ENCODE measurements around the gene KCNJ15. TPM values are rescaled to one million over a fixed set of nuclear protein-coding genes. Genes with fewer than 3 reads are reported as not detected.

Gene KCNJ15
- total RNA-seq, 2 donors from 2014 or later = 23.1 to 27.5 TPM

DNA sequence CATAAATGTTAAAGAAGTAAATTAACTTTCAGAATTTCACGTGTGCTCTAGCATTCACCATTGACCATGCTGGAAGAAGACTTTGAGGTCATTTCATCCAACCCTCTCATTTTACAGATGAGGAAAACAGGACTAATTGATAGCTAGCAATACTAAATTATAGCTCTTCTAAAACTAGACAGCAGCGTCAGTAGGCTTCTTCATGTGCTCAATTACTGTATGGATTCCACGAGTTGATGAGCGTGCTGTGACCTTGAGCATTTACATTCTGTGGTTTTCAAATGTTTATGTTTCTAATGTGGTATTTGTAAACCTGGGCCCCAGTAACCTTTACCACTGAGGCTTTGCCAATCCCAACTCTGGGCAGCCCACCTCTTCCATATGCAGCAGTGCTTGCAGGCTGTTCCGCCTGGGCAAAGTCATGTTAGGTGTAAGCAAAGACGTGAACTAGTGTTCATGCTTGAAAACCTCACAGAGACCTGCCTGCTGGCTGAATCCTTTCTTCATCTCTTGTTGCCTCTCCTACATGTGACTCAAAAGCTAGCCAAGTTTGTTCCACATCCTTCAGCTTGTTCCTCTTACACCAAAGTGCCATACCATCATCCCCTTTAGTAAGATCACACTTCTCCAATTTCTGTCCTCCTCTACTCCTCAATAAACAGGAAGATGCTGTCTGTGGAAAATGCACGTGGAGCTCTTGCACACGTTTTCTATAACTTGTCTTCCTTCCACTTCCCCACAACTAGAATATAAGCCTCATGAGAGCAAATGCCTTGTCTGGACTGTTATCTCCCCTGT, 17.2 kb downstream of the KCNJ15 start:
- Histone ChIP-seq H3K27me3 (no peaks in the 10 kb centered on the region), H3K9me3 (no peaks in the 10 kb centered on the region), H3K4me1 (peaks cover 11% of the 10 kb centered on the region), H3K36me3 (replicated peaks in 1 of 2; ENCODE audit: insufficient read depth in 1 of 2, low read depth in 2 of 2) (no peaks in the 10 kb centered on the region), H3K4me3 (no peak overlapping the region), H3K27ac (no peak overlapping the region)
- TF ChIP-seq, protein P1, sequence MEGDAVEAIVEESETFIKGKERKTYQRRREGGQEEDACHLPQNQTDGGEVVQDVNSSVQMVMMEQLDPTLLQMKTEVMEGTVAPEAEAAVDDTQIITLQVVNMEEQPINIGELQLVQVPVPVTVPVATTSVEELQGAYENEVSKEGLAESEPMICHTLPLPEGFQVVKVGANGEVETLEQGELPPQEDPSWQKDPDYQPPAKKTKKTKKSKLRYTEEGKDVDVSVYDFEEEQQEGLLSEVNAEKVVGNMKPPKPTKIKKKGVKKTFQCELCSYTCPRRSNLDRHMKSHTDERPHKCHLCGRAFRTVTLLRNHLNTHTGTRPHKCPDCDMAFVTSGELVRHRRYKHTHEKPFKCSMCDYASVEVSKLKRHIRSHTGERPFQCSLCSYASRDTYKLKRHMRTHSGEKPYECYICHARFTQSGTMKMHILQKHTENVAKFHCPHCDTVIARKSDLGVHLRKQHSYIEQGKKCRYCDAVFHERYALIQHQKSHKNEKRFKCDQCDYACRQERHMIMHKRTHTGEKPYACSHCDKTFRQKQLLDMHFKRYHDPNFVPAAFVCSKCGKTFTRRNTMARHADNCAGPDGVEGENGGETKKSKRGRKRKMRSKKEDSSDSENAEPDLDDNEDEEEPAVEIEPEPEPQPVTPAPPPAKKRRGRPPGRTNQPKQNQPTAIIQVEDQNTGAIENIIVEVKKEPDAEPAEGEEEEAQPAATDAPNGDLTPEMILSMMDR (IDR thresholded peaks at IDR 0.05) = no peak
- TF ChIP-seq POLR2A (IDR thresholded peaks at IDR 0.05) = no peak
- intact Hi-C loops (cut with DNase I) = no loop called here
- WGBS, 2 donors = 71 to 73% methylated on average over 8 of the region's 8 CpGs
- no peak for ATAC-seq
- peak in 1 of 4 donors; percentile 40 for DNase-seq

DNA sequence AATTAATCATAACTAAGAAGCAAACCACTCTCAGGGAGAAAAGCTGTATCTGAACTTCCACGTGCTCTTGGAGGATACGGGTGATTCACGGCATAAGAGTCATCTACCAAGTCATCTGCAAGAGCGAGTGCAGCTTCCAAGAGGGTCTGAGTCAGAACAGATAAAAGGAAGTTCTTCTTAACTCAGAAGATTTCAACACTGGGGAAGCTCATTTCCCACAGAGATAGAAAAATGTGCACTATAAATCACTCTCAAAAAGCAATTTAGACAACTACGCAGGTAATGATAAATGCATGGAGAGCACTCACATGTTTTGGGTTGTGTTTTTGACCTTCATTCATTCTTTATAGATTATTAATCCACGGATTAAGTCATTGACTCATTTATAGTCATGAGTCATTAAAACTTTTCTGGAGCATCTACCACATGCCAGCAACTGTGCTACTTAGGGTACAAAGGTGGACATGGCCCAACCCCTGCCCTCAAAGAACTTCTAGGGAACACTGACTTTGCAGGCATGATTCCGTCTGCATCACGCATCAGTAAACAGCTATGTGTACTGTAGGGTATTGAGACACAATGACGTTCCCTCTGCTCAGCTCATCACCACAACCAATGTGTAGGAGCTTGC, 20.8 kb downstream of the KCNJ15 start:
- Histone ChIP-seq H3K4me1 (no peaks in the 10 kb centered on the region), H3K9me3 (no peaks in the 10 kb centered on the region), H3K36me3 (replicated peaks in 1 of 2; ENCODE audit: insufficient read depth in 1 of 2, low read depth in 2 of 2) (no peaks in the 10 kb centered on the region), H3K4me3 (no peak overlapping the region), H3K27me3 (no peaks in the 10 kb centered on the region), H3K27ac (peak overlapping the region in 1 of 4 donors; percentile 34)
- intact Hi-C loops (cut with DNase I) = no loop called here
- TF ChIP-seq, protein P1 (IDR thresholded peaks at IDR 0.05) = no peak
- no peak for TF ChIP-seq POLR2A (IDR thresholded peaks at IDR 0.05)
- peak in 3 of 4 donors; percentile 25 to 72 (median 25) for DNase-seq
- WGBS, 2 donors = 52 to 59% methylated on average over 9 of the region's 9 CpGs
- peak; percentile 56 for ATAC-seq

DNA sequence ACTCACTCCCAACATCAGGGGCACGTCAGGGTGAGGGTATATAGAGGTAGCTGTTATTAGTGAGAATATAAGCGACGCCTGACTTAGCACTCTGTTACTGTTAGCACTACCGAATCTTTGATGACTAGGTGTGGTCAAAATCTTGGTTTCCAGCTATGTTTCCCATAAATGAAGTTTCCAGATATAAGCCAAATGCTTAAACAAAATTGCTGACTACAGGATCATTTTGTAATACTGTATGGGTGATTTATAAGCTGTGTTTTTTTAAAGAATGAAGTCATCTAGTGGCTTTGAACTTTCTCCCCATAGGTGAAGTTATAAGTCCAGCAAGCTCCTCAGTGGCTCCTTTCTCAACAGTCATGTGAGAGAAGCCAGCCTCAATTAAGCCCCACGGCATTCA, 23.7 kb downstream of the KCNJ15 start:
- H3K36me3 ChIP-seq (replicated peaks in 1 of 2; ENCODE audit: insufficient read depth in 1 of 2, low read depth in 2 of 2) = no peaks in the 10 kb centered on the region
- no peak for ATAC-seq
- DNase-seq = no peak
- intact Hi-C loops (cut with DNase I) = no loop called here
- WGBS, 2 donors = 60 to 82% methylated on average over 5 of the region's 5 CpGs
- H3K4me1 ChIP-seq = no peaks in the 10 kb centered on the region
- TF ChIP-seq, protein P1 (IDR thresholded peaks at IDR 0.05) = no peak
- no peak for TF ChIP-seq POLR2A (IDR thresholded peaks at IDR 0.05)
- no peak overlapping the region for H3K4me3 ChIP-seq
- H3K27me3 ChIP-seq = no peaks in the 10 kb centered on the region
- H3K27ac ChIP-seq = no peak overlapping the region
- no peaks in the 10 kb centered on the region for H3K9me3 ChIP-seq

DNA sequence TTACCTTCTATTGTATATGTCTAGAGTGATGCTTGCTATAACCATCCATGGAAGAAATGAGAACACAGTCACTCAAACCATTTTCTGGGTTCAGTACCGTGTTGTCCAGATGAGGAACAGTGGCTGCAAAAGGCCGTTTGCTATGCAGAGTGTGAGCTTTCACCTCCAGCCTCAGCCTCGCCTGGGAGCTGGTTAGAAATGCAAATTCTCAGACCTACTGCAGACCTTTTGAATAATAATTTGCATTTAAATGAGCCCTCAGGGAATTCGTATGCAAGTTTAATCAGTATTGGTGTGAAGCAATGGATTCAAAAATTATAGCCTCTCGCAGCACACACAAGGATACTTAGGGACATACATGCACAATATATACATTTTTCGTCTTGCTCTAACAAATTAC, 24.1 kb downstream of the KCNJ15 start:
- H3K27me3 ChIP-seq = no peaks in the 10 kb centered on the region
- no peaks in the 10 kb centered on the region for H3K36me3 ChIP-seq (replicated peaks in 1 of 2; ENCODE audit: insufficient read depth in 1 of 2, low read depth in 2 of 2)
- intact Hi-C loops (cut with DNase I) = no loop called here
- no peak overlapping the region for H3K4me3 ChIP-seq
- ATAC-seq (no peak), DNase-seq (no peak)
- H3K4me1 ChIP-seq = no peaks in the 10 kb centered on the region
- no peaks in the 10 kb centered on the region for H3K9me3 ChIP-seq
- 42 to 67% methylated on average over 6 of the region's 6 CpGs for WGBS, 2 donors
- H3K27ac ChIP-seq = no peak overlapping the region
- TF ChIP-seq, protein P1 (IDR thresholded peaks at IDR 0.05) = no peak
- TF ChIP-seq POLR2A (IDR thresholded peaks at IDR 0.05) = no peak

All from body of pancreas (tissue), 4 donors.